Activated B cell treated with CpG ODN at 0.5 μM for 24 hours (primary cell): ENCODE data around the gene POLL. TPM values are rescaled to one million over a fixed set of nuclear protein-coding genes. Genes with fewer than 3 reads are reported as not detected.
"Not testable (repeated sequence)": the region's sequence is repeated elsewhere in the genome, so short reads cannot be mapped to it uniquely, and the experiment has no call there.

ENCODE experiments used
- ATAC-seq: fragments of 200-7000 bp; cut with Tn5 transposase; one replicate; pipeline ENCODE4 v1.10.0; 2021; ENCODE audit warnings: low read depth, mild to moderate bottlenecking, moderate library complexity
- CTCF ChIA-PET: fragments of 350-600 bp; sonication (Branson Sonifier 250); formaldehyde crosslinking; loops from one replicate; lab custom pipeline; 2021; ENCODE audit warnings: antibody characterized with exemption; lab: Charles Lee
- POLR2A ChIA-PET: fragments of 350-600 bp; sonication (Branson Sonifier 250); formaldehyde crosslinking; loops from one replicate; lab custom pipeline; 2021; ENCODE audit warnings: antibody characterized with exemption; lab: Charles Lee
- DNase-seq: peaks from one replicate; pipeline ENCODE4 v3.0.0; 2022
- H3K27ac Mint-ChIP-seq: one replicate; pipeline ENCODE4 v1.8.0; 2020; ENCODE audit warnings: mixed read lengths
- H3K27me3 Mint-ChIP-seq: one replicate; pipeline ENCODE4 v1.8.0; 2021; ENCODE audit warnings: mixed read lengths
- H3K36me3 Mint-ChIP-seq: one replicate; pipeline ENCODE4 v1.8.0; 2021; ENCODE audit warnings: low read depth, mixed read lengths
- H3K4me1 Mint-ChIP-seq: one replicate; pipeline ENCODE4 v1.8.0; 2021; ENCODE audit warnings: mixed read lengths
- H3K4me3 Mint-ChIP-seq: one replicate; pipeline ENCODE4 v1.8.0; 2020; ENCODE audit warnings: mild to moderate bottlenecking, mixed read lengths
- H3K9me3 Mint-ChIP-seq: one replicate; pipeline ENCODE4 v1.8.0; 2020; ENCODE audit warnings: mixed read lengths
- intact Hi-C: fragments of 100-400 bp; cut with micrococcal nuclease; formaldehyde crosslinking; loops from one replicate; pipeline ENCODE4 v1.15.1; 2024
- total RNA-seq: library from RNA; stranded (reverse); gene quantifications from 2 replicates; pipeline ENCODE4 v1.2.3, GENCODE V29; 2022
- TF ChIP-seq, protein P1 (sequence below): fragments of 200-600 bp; IDR thresholded peaks from one replicate; pipeline ENCODE4 v1.8.0; 2022; ENCODE audit warnings: antibody characterized with exemption, mild to moderate bottlenecking

Gene POLL
- total RNA-seq, 1 donor from 2014 or later: 39.5 TPM

DNA sequence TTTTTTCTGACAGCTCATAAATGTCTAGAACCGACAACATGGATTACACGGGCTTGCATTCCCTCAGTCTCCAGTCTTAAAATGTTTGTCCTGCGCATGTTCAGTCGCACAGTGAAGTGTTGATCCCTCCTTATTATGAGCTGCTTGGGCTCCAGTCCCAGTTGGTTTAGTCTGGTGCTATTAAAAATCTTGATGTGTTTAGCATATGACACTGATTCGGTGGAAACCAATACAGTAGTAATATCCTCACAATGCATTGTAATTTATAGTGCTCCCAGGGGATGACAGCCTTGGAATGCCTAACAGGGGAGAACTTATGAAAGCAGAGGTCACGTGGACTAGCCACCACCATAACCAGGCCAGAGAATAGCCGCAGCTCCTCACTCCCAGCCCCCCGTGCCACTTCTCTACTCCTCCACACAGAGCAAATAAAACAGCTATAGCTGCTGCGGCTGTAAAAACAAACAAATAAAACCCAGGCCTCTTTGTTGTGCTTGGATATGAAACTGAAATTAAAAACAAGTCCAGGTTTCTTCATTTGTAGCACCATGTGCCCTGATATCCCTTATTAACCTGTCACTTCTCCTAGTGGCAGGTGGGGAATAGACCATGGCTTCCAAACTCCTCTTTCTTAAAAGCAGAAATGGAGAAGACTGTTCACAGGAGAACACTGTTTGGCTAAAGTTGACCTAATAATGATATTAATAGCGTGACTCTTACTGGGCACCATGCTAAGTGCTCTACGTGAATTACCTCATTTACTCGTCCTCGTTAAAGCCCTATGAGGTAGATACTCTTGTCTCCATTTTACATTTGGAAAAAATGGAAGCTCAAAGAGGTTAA, 7.8 kb upstream of the POLL start:
- no peak overlapping the region for H3K27ac Mint-ChIP-seq
- POLR2A ChIA-PET: interaction anchor here (1.3 kb wide), 1 partner anchor 8 kb away, joined by 4 read pairs; the partner anchor contains the start of genes DPCD and POLL
- H3K36me3 Mint-ChIP-seq: no peaks in the 10 kb centered on the region
- TF ChIP-seq, protein P1, sequence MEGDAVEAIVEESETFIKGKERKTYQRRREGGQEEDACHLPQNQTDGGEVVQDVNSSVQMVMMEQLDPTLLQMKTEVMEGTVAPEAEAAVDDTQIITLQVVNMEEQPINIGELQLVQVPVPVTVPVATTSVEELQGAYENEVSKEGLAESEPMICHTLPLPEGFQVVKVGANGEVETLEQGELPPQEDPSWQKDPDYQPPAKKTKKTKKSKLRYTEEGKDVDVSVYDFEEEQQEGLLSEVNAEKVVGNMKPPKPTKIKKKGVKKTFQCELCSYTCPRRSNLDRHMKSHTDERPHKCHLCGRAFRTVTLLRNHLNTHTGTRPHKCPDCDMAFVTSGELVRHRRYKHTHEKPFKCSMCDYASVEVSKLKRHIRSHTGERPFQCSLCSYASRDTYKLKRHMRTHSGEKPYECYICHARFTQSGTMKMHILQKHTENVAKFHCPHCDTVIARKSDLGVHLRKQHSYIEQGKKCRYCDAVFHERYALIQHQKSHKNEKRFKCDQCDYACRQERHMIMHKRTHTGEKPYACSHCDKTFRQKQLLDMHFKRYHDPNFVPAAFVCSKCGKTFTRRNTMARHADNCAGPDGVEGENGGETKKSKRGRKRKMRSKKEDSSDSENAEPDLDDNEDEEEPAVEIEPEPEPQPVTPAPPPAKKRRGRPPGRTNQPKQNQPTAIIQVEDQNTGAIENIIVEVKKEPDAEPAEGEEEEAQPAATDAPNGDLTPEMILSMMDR: no peak
- DNase-seq (no peak), ATAC-seq (no peak)
- no peaks in the 10 kb centered on the region for H3K9me3 Mint-ChIP-seq
- no peaks in the 10 kb centered on the region for H3K4me1 Mint-ChIP-seq
- CTCF ChIA-PET: no interaction called here
- H3K27me3 Mint-ChIP-seq: no peaks in the 10 kb centered on the region
- no peak overlapping the region for H3K4me3 Mint-ChIP-seq
- intact Hi-C loops: no loop called here

DNA sequence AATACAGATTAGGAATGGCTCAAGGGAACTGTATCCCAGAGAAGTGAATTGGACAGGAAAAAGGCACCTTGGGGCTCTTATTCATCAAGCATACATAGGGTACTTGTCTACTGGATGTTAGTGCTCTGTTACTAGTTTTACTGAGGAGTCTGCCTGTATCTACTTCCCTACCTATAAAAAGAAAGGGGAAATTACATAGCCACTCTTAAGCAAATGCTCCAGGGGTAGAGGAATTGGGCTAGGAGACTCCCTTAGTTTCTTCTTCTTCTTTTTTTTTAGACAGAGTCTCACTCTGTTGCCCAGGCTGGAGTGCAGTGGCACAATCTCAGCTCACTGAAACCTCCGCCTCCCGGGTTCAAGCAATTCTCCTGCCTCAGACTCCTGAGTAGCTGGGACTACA, 5.3 kb upstream of the POLL start:
- H3K4me1 Mint-ChIP-seq, H3K27ac Mint-ChIP-seq, POLR2A ChIA-PET, ATAC-seq, H3K9me3 Mint-ChIP-seq, H3K27me3 Mint-ChIP-seq, CTCF ChIA-PET, H3K4me3 Mint-ChIP-seq, DNase-seq, intact Hi-C loops, H3K36me3 Mint-ChIP-seq: not testable (repeated sequence)

DNA sequence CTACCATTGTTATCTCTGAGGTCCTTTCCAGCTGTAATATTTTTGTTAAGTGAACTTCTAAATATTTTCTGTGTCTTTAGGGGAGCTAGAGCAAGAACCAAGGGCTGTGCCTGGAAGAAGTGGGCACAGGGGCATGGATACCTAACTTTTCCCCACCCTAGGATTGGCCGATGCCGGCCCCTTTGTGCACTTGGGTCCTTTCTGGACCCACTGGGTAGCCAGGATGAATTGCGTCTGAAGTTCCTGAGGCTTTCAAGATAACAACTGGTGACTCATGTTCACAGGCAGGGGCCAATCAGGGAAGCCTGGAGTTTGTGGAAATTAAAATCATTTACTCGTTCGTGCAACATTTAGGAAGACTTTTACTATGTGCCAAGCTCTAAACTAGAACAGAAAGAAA, 822 bp upstream of the POLL start:
- peaks cover 19% of the 10 kb centered on the region for H3K4me1 Mint-ChIP-seq
- peak overlapping the region; percentile 92 for H3K4me3 Mint-ChIP-seq
- no peak for DNase-seq
- no peak overlapping the region for H3K27ac Mint-ChIP-seq
- H3K27me3 Mint-ChIP-seq: no peaks in the 10 kb centered on the region
- CTCF ChIA-PET: interaction anchor here (3.8 kb wide), 1 partner anchor 18 kb away, joined by 14 read pairs; no protein-coding TSS in a partner anchor
- POLR2A ChIA-PET: no interaction called here
- TF ChIP-seq, protein P1: no peak
- intact Hi-C loops: loop anchor here (1.0 to 5.0 kb wide), 4 partner anchors 19 to 483 kb away; partner anchors contain the start of genes BTRC and NPM3
- no peaks in the 10 kb centered on the region for H3K9me3 Mint-ChIP-seq
- peaks cover 16% of the 10 kb centered on the region for H3K36me3 Mint-ChIP-seq
- ATAC-seq: no peak

DNA sequence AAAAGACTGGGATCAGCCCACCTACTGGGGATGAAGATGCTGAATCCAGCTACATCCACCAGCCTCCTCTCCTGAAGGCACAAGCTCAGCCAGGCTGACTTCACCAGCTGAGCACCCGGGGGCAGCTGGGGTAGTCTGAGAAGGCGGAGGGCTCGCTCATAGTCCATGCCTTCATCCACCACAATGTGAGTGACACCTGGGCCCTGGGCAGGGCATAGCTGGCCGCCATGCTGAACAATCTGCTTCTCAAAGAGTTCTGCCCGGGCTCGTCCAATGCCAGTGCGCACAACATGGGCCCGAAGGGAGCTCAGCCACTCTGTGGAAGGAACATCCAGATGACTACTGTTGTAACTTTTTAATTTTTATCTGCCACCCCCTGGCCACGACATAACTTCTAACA, 2.2 kb downstream of the POLL start:
- Mint-ChIP-seq H3K27ac (peak overlapping the region; percentile 1), H3K27me3 (no peaks in the 10 kb centered on the region), H3K9me3 (no peaks in the 10 kb centered on the region), H3K4me3 (no peak overlapping the region), H3K36me3 (peaks cover 33% of the 10 kb centered on the region), H3K4me1 (peaks cover 19% of the 10 kb centered on the region)
- ATAC-seq (no peak), DNase-seq (no peak)
- ChIA-PET CTCF (interaction anchor here (3.8 kb wide), 1 partner anchor 15 kb away, joined by 14 read pairs; no protein-coding TSS in a partner anchor), POLR2A (no interaction called here)
- intact Hi-C loops: loop anchor here (5.0 kb wide), 3 partner anchors 196 to 486 kb away; partner anchors contain the start of genes BTRC and NPM3
- TF ChIP-seq, protein P1: no peak

DNA sequence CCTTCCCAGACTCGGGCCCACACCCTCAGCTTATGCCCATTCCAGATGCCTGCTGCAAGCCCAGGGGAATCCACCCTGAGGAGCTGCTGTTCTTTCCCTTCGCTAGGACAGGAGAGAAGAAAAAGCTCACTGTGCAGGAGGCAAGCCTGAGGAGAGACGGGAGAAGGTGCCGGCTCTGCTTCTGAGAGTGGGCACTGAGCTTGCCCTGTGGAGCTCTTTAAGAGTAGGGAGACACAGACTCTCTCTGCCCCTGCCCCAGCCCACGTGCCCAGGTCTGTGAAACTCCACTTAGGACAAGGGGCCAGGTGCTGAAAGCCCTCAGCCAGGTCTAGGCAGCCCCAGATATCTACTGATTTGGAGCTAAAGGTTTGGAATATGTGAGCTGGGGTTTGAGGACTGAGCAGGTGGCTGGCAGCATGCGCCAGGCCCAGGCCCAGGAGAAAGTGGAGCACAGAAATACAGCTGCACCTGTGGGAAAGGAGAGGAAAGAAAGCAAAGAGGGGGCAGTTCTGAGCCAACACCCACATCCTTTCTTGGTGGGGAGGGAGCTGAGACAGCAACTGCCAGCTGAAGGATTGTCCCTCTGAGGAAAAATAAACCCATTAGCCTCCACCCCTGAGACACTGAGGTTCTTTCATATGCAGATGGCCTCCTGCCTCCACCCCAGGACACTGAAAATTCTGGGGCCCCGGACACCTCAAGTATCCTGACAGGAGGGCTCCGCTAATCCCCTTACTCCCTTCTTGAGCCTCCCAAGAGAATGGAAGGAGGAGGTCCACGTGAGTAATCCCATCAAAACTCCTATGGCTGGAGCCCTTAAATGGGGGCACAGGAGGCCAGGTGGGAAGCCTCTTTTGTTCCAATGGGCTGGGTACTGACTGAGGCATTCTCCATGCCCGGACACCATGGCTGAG, 7.3 kb downstream of the POLL start:
- Mint-ChIP-seq H3K9me3 (no peaks in the 10 kb centered on the region), H3K4me3 (no peak overlapping the region), H3K36me3 (peaks cover 59% of the 10 kb centered on the region), H3K27me3 (no peaks in the 10 kb centered on the region), H3K4me1 (no peaks in the 10 kb centered on the region), H3K27ac (no peak overlapping the region)
- ChIA-PET POLR2A (no interaction called here), CTCF (no interaction called here)
- ATAC-seq (no peak), DNase-seq (no peak)
- intact Hi-C loops: no loop called here
- TF ChIP-seq, protein P1: no peak
